Activated CD8-positive, alpha-beta memory T cell treated with anti-CD3 and anti-CD28 coated beads for 36 hours (primary cell): ENCODE results near the gene PPP6R2. TPM values are rescaled to one million over a fixed set of nuclear protein-coding genes. Genes with fewer than 3 reads are reported as not detected.

ENCODE experiments used
- CTCF ChIA-PET: fragments of 350-600 bp; sonication (Branson Sonifier 250); formaldehyde crosslinking; loops from one replicate; lab custom pipeline; 2021; ENCODE audit warnings: antibody characterized with exemption; lab: Charles Lee
- POLR2A ChIA-PET: fragments of 350-600 bp; sonication (Branson Sonifier 250); formaldehyde crosslinking; loops from one replicate; lab custom pipeline; 2021; ENCODE audit warnings: antibody characterized with exemption; lab: Charles Lee
- total RNA-seq, 2 experiments: library from RNA; stranded (reverse); gene quantifications; one replicate each; pipeline ENCODE4 v1.2.3, GENCODE V29; 2021

The PPP6R2 gene
- total RNA-seq, 2 experiments from 2014 or later: 48.4 to 51.1 TPM

GRCh38 chr22:50489363-50490243 is 146.5 kb downstream of the PPP6R2 start:
- ChIA-PET CTCF (interaction anchor here (0.7 to 0.8 kb wide), 2 partner anchors 8 to 17 kb away, joined by 3 read pairs; no protein-coding TSS in a partner anchor), POLR2A (interaction anchor here (0.6 kb wide), 1 partner anchor 134 kb away, joined by 3 read pairs; no protein-coding TSS in a partner anchor)

GRCh38 chr22:50490531-50491308 is 147.6 kb downstream of the PPP6R2 start:
- CTCF ChIA-PET: no interaction called here
- POLR2A ChIA-PET: interaction anchor here (0.7 kb wide), 1 partner anchor 15 kb away, joined by 3 read pairs; no protein-coding TSS in a partner anchor

Other genes starting within 250 kb of the PPP6R2 start
- 1 to 10 TPM; 1.1 to 1.4 TPM for gene PANX2, start 172.6 kb upstream of the PPP6R2 start, total RNA-seq
- gene TRABD, start 157.4 kb upstream of the PPP6R2 start, total RNA-seq: 10 to 100 TPM; 98.2 to 99.6 TPM
- 10 to 100 TPM; 24.0 to 26.3 TPM for gene SELENOO, start 142.3 kb upstream of the PPP6R2 start, total RNA-seq
- gene TUBGCP6, start 98.3 kb upstream of the PPP6R2 start, total RNA-seq: 10 to 100 TPM; 44.1 to 46.6 TPM
- gene HDAC10, start 92.1 kb upstream of the PPP6R2 start, total RNA-seq: 10 to 100 TPM; 42.1 to 42.8 TPM
- gene MAPK12, start 81.6 kb upstream of the PPP6R2 start, total RNA-seq: 10 to 100 TPM; 12.0 to 13.8 TPM
- gene MAPK11, start 72.9 kb upstream of the PPP6R2 start, total RNA-seq: 10 to 100 TPM; 10.6 to 11.4 TPM
- 10 to 100 TPM; 10.9 to 12.0 TPM for gene PLXNB2, start 35.7 kb upstream of the PPP6R2 start, total RNA-seq
- gene DENND6B, start 16.3 kb upstream of the PPP6R2 start, total RNA-seq: 1 to 10 TPM; 4.3 to 4.4 TPM
- gene SBF1, start 131.7 kb downstream of the PPP6R2 start, total RNA-seq: 100 to 1,000 TPM; 126 to 130 TPM
- 1 to 10 TPM; 5.2 to 7.0 TPM for gene ADM2, start 138.2 kb downstream of the PPP6R2 start, total RNA-seq
- gene MIOX, start 143.5 kb downstream of the PPP6R2 start, total RNA-seq: under 1 TPM; 0.17 to 0.42 TPM
- 10 to 100 TPM; 78.2 to 78.4 TPM for gene LMF2, start 164.4 kb downstream of the PPP6R2 start, total RNA-seq
- gene NCAPH2, start 164.9 kb downstream of the PPP6R2 start, total RNA-seq: 100 to 1,000 TPM; 152 to 153 TPM
- gene SCO2, start 182.3 kb downstream of the PPP6R2 start, total RNA-seq: 1 to 10 TPM in 1 of 2 experiments, under 1 TPM in 1; 0.97 to 4.1 TPM
- 10 to 100 TPM; 89.6 to 89.7 TPM for gene TYMP, start 186.7 kb downstream of the PPP6R2 start, total RNA-seq
- 1 to 10 TPM; 5.9 to 6.1 TPM for gene KLHDC7B, start 202.6 kb downstream of the PPP6R2 start, total RNA-seq
- gene SYCE3, start 219.6 kb downstream of the PPP6R2 start, total RNA-seq: not detected
- gene CPT1B, start 235.1 kb downstream of the PPP6R2 start, total RNA-seq: 10 to 100 TPM; 40.7 to 44.0 TPM
- 10 to 100 TPM; 63.3 to 65.8 TPM for gene CHKB, start 239.5 kb downstream of the PPP6R2 start, total RNA-seq